T-helper 9 cell (primary cell): Measurements from ENCODE around the gene CCDC190.
"Not testable (repeated sequence)": the region's sequence is repeated elsewhere in the genome, so short reads cannot be mapped to it uniquely, and the experiment has no call there.

Experiments
- DNase-seq: peaks from one replicate; pipeline ENCODE4 v3.0.0-alpha.2; 2020
- total RNA-seq, 2 donors: gene quantifications; one replicate each; lab custom pipeline; 2026; lab: John Stamatoyannopoulos, UW

CCDC190 gene
- 0 reads per million in 2 donors for total RNA-seq

- DNase-seq = no peak
These were observed at the start of gene CCDC190 for GRCh38 chr1:162861101-162861500. CCDC190 (minus strand) TSS chr1:162861175; CDS start chr1:162859646, 1,529 bp downstream.

GRCh38 chr1:162910161-162910560 lies 49.2 kb upstream of the CCDC190 start:
- DNase-seq = no peak

- no peak for DNase-seq
These were observed 47.8 kb upstream of the CCDC190 start for GRCh38 chr1:162908780-162909179.

GRCh38 chr1:162908236-162908635 lies 47.3 kb upstream of the CCDC190 start:
- no peak for DNase-seq

GRCh38 chr1:162906485-162906884 lies 45.5 kb upstream of the CCDC190 start:
- no peak for DNase-seq

GRCh38 chr1:162905174-162906158 lies 44.5 kb upstream of the CCDC190 start:
- no peak for DNase-seq

GRCh38 chr1:162904579-162904978 lies 43.6 kb upstream of the CCDC190 start:
- no peak for DNase-seq

- DNase-seq = no peak
These were observed 43.0 kb upstream of the CCDC190 start for GRCh38 chr1:162904023-162904422.

- DNase-seq = no peak
These were observed 42.3 kb upstream of the CCDC190 start for GRCh38 chr1:162903246-162903645.

GRCh38 chr1:162902416-162902815 lies 41.4 kb upstream of the CCDC190 start:
- DNase-seq = no peak

GRCh38 chr1:162901243-162901642 lies 40.3 kb upstream of the CCDC190 start:
- DNase-seq = no peak

- DNase-seq = no peak
These were observed 38.6 kb upstream of the CCDC190 start for GRCh38 chr1:162899422-162900146.

- no peak for DNase-seq
These were observed 32.6 kb upstream of the CCDC190 start for GRCh38 chr1:162893612-162893908.

- DNase-seq = no peak
These were observed 32.1 kb upstream of the CCDC190 start for GRCh38 chr1:162892906-162893611.

- no peak for DNase-seq
These were observed 29.0 kb upstream of the CCDC190 start for GRCh38 chr1:162889989-162890388.

- no peak for DNase-seq
These were observed 25.7 kb upstream of the CCDC190 start for GRCh38 chr1:162886705-162887104.

GRCh38 chr1:162885265-162885664 lies 24.3 kb upstream of the CCDC190 start:
- no peak for DNase-seq

GRCh38 chr1:162884831-162885230 lies 23.9 kb upstream of the CCDC190 start:
- no peak for DNase-seq

GRCh38 chr1:162882248-162882674 lies 21.3 kb upstream of the CCDC190 start:
- DNase-seq = no peak

- no peak for DNase-seq
These were observed 20.6 kb upstream of the CCDC190 start for GRCh38 chr1:162881590-162881989.

- not testable (repeated sequence) for DNase-seq
These were observed 19.6 kb upstream of the CCDC190 start for GRCh38 chr1:162880617-162881016.

GRCh38 chr1:162878000-162878596 lies 17.1 kb upstream of the CCDC190 start:
- no peak for DNase-seq

- DNase-seq = no peak
These were observed 16.4 kb upstream of the CCDC190 start for GRCh38 chr1:162877412-162877811.
